ENCODE data around the gene RPTOR.

Gene RPTOR

GRCh38 chr17:80781211-80781610, 236.6 kb downstream of the RPTOR start:
- no peak for DNase-seq (ENCODE audit: low read depth, low spot score)
- no peak overlapping the region for H3K27ac ChIP-seq
- no peak for TF ChIP-seq FOXP2 (optimal IDR thresholded peaks at IDR 0.05; ENCODE audit: control extremely low read depth, extremely low read length, insufficient read depth)
- TF ChIP-seq POLR2AphosphoS5 (IDR thresholded peaks at IDR 0.05; ENCODE audit: borderline replicate concordance, low read depth, low read length) = no peak
- TF ChIP-seq EZH2 (IDR thresholded peaks at IDR 0.05) = no peak
- H3K36me3 ChIP-seq (ENCODE audit: insufficient read depth, low read length) = no peaks in the 10 kb centered on the region
- peak overlapping the region; percentile 64; the same call in 1 of the 2 replicates for H3K4me3 ChIP-seq
- no peaks in the 10 kb centered on the region for H3K9me3 ChIP-seq (ENCODE audit: low read depth, low read length)
- no peak overlapping the region for H3K9ac ChIP-seq (ENCODE audit: insufficient read length)

GRCh38 chr17:80781807-80782277, 237.2 kb downstream of the RPTOR start:
- Histone ChIP-seq H3K4me3 (no peak overlapping the region), H3K9ac (ENCODE audit: insufficient read length) (no peak overlapping the region), H3K27ac (no peak overlapping the region)

GRCh38 chr17:80782536-80783427, 238.1 kb downstream of the RPTOR start:
- no peak overlapping the region for H3K27ac ChIP-seq
- no peak overlapping the region for H3K4me3 ChIP-seq
- H3K9ac ChIP-seq (ENCODE audit: insufficient read length) = no peak overlapping the region
- no peaks in the 10 kb centered on the region for H3K9me3 ChIP-seq (ENCODE audit: low read depth, low read length)
- H3K36me3 ChIP-seq (ENCODE audit: insufficient read depth, low read length) = no peaks in the 10 kb centered on the region
- DNase-seq (ENCODE audit: low read depth, low spot score) = no peak
- TF ChIP-seq POLR2AphosphoS5 (IDR thresholded peaks at IDR 0.05; ENCODE audit: borderline replicate concordance, low read depth, low read length) = no peak
- TF ChIP-seq EZH2 (IDR thresholded peaks at IDR 0.05) = no peak
- TF ChIP-seq FOXP2 (optimal IDR thresholded peaks at IDR 0.05; ENCODE audit: control extremely low read depth, extremely low read length, insufficient read depth) = no peak

More at GRCh38 chr17:80781807-80782277, 237.2 kb downstream of the RPTOR start:
- H3K36me3 ChIP-seq (ENCODE audit: insufficient read depth, low read length) = no peaks in the 10 kb centered on the region
- DNase-seq (ENCODE audit: low read depth, low spot score) = no peak
- no peaks in the 10 kb centered on the region for H3K9me3 ChIP-seq (ENCODE audit: low read depth, low read length)
- TF ChIP-seq EZH2 (IDR thresholded peaks at IDR 0.05) (no peak), POLR2AphosphoS5 (IDR thresholded peaks at IDR 0.05; ENCODE audit: borderline replicate concordance, low read depth, low read length) (no peak), FOXP2 (optimal IDR thresholded peaks at IDR 0.05; ENCODE audit: control extremely low read depth, extremely low read length, insufficient read depth) (no peak)

- Histone ChIP-seq H3K27ac (no peak overlapping the region), H3K9ac (ENCODE audit: insufficient read length) (no peak overlapping the region), H3K36me3 (ENCODE audit: insufficient read depth, low read length) (no peaks in the 10 kb centered on the region), H3K4me3 (no peak overlapping the region), H3K9me3 (ENCODE audit: low read depth, low read length) (no peaks in the 10 kb centered on the region)
- no peak for DNase-seq (ENCODE audit: low read depth, low spot score)
- TF ChIP-seq EZH2 (IDR thresholded peaks at IDR 0.05) (no peak), FOXP2 (optimal IDR thresholded peaks at IDR 0.05; ENCODE audit: control extremely low read depth, extremely low read length, insufficient read depth) (no peak), POLR2AphosphoS5 (IDR thresholded peaks at IDR 0.05; ENCODE audit: borderline replicate concordance, low read depth, low read length) (no peak)
Measured at GRCh38 chr17:80783486-80783885, 238.8 kb downstream of the RPTOR start.

GRCh38 chr17:80783971-80784370, 239.3 kb downstream of the RPTOR start:
- H3K27ac ChIP-seq = no peak overlapping the region
- H3K9me3 ChIP-seq (ENCODE audit: low read depth, low read length) = no peaks in the 10 kb centered on the region
- no peak overlapping the region for H3K4me3 ChIP-seq
- DNase-seq (ENCODE audit: low read depth, low spot score) = no peak
- H3K9ac ChIP-seq (ENCODE audit: insufficient read length) = no peak overlapping the region
- TF ChIP-seq FOXP2 (optimal IDR thresholded peaks at IDR 0.05; ENCODE audit: control extremely low read depth, extremely low read length, insufficient read depth) (no peak), EZH2 (IDR thresholded peaks at IDR 0.05) (no peak), POLR2AphosphoS5 (IDR thresholded peaks at IDR 0.05; ENCODE audit: borderline replicate concordance, low read depth, low read length) (no peak)
- no peaks in the 10 kb centered on the region for H3K36me3 ChIP-seq (ENCODE audit: insufficient read depth, low read length)

GRCh38 chr17:80785477-80786178, 241.0 kb downstream of the RPTOR start:
- Histone ChIP-seq H3K4me3 (no peak overlapping the region), H3K27ac (no peak overlapping the region), H3K9ac (ENCODE audit: insufficient read length) (no peak overlapping the region), H3K9me3 (ENCODE audit: low read depth, low read length) (no peaks in the 10 kb centered on the region), H3K36me3 (ENCODE audit: insufficient read depth, low read length) (no peaks in the 10 kb centered on the region)
- DNase-seq (ENCODE audit: low read depth, low spot score) = no peak
- TF ChIP-seq EZH2 (IDR thresholded peaks at IDR 0.05) (no peak), POLR2AphosphoS5 (IDR thresholded peaks at IDR 0.05; ENCODE audit: borderline replicate concordance, low read depth, low read length) (no peak), FOXP2 (optimal IDR thresholded peaks at IDR 0.05; ENCODE audit: control extremely low read depth, extremely low read length, insufficient read depth) (no peak)

- no peak overlapping the region for H3K9ac ChIP-seq (ENCODE audit: insufficient read length)
- H3K36me3 ChIP-seq (ENCODE audit: insufficient read depth, low read length) = no peaks in the 10 kb centered on the region
- DNase-seq (ENCODE audit: low read depth, low spot score) = no peak
- TF ChIP-seq POLR2AphosphoS5 (IDR thresholded peaks at IDR 0.05; ENCODE audit: borderline replicate concordance, low read depth, low read length) (no peak), FOXP2 (optimal IDR thresholded peaks at IDR 0.05; ENCODE audit: control extremely low read depth, extremely low read length, insufficient read depth) (no peak), EZH2 (IDR thresholded peaks at IDR 0.05) (no peak)
- no peak overlapping the region for H3K27ac ChIP-seq
- H3K9me3 ChIP-seq (ENCODE audit: low read depth, low read length) = no peaks in the 10 kb centered on the region
- no peak overlapping the region for H3K4me3 ChIP-seq
Measured at GRCh38 chr17:80786470-80786869, 241.8 kb downstream of the RPTOR start.

GRCh38 chr17:80786887-80787286, 242.2 kb downstream of the RPTOR start:
- H3K36me3 ChIP-seq (ENCODE audit: insufficient read depth, low read length) = no peaks in the 10 kb centered on the region
- H3K27ac ChIP-seq = no peak overlapping the region

More at GRCh38 chr17:80786887-80787286, 242.2 kb downstream of the RPTOR start:
- TF ChIP-seq FOXP2 (optimal IDR thresholded peaks at IDR 0.05; ENCODE audit: control extremely low read depth, extremely low read length, insufficient read depth) = no peak
- no peak for TF ChIP-seq EZH2 (IDR thresholded peaks at IDR 0.05)
- no peak for TF ChIP-seq POLR2AphosphoS5 (IDR thresholded peaks at IDR 0.05; ENCODE audit: borderline replicate concordance, low read depth, low read length)
- Histone ChIP-seq H3K4me3 (no peak overlapping the region), H3K9ac (ENCODE audit: insufficient read length) (no peak overlapping the region), H3K9me3 (ENCODE audit: low read depth, low read length) (no peaks in the 10 kb centered on the region)
- no peak for DNase-seq (ENCODE audit: low read depth, low spot score)
